HCT116 (cell line): ENCODE data around the gene ARHGAP23. TPM values are rescaled to one million over a fixed set of nuclear protein-coding genes. Genes with fewer than 3 reads are reported as not detected.

Experiments
- ATAC-seq: fragments of 200-7000 bp; cut with Tn5 transposase; 2 replicates; pipeline ENCODE4 v1.9.1; 2020; ENCODE audit warnings: mild to moderate bottlenecking, moderate library complexity
- BruUV-seq: library from RNA; stranded (reverse); fragments of 400-500 nt; replicated peaks from 2 replicates; lab custom pipeline; 2021; lab: Mats Ljungman, UMichigan
- CTCF ChIA-PET: fragments of 300-600 bp; sonication (Branson Sonifier 250); formaldehyde crosslinking; loops from one replicate; lab custom pipeline; 2021; ENCODE audit warnings: antibody characterized with exemption; lab: Charles Lee
- POLR2A ChIA-PET: fragments of 300-600, 350-600 bp; sonication (Branson Sonifier 250); formaldehyde crosslinking; loops from one replicate; lab custom pipeline; 2021; ENCODE audit warnings: antibody characterized with exemption; lab: Charles Lee
- RAD21 ChIA-PET, 2 experiments: fragments of 300-600 bp; sonication (Branson Sonifier 250); formaldehyde crosslinking; loops; one replicate each; lab custom pipeline; 2023; ENCODE audit warnings: low total read pairs in 2 of 2; ENCODE audit not compliant: uncharacterized antibody in 2 of 2, unreplicated experiment in 2 of 2, low non-redundant PET in 1 of 2; lab: Charles Lee
- DNase-seq: peaks from one replicate; pipeline ENCODE4 v3.0.0-alpha.2; 2010; ENCODE audit warnings: low read depth, low spot score
- H2AFZ ChIP-seq: fragments of 200-600 bp; shearing (Covaris generic), sonication (generic); 2 replicates; pipeline ENCODE4 v1.6.1; 2017; ENCODE audit warnings: low read depth, mixed run types, mixed read lengths, antibody characterized with exemption, low read length; ENCODE audit not compliant: poor library complexity, severe bottlenecking
- H3K27ac ChIP-seq: 2 replicates; pipeline ENCODE4 v1.5.1; 2012; ENCODE audit warnings: low read depth, low read length
- H3K27me3 ChIP-seq: fragments of 200-600 bp; sonication (generic); 2 replicates; pipeline ENCODE4 v1.6.1; 2016; ENCODE audit warnings: mixed run types, low read length, mixed read lengths; ENCODE audit not compliant: insufficient read depth
- H3K36me3 ChIP-seq, 2 experiments: fragments of 200-500 bp in 1 of 2; fragments of 200-600 bp in 1 of 2; sonication (Bioruptor generic) in 1 of 2; sonication (generic) in 1 of 2; 2 replicates each; pipeline versions ENCODE4 v1.5.1 to v1.6.1; 2014 to 2016; ENCODE audit warnings: low read length in 2 of 2, inconsistent platforms in 1 of 2, mixed read lengths in 1 of 2, mixed run types in 1 of 2; ENCODE audit not compliant: insufficient read depth in 2 of 2, control insufficient read depth in 1 of 2
- H3K4me1 ChIP-seq, 2 experiments: fragments of 200-600 bp in 1 of 2; sonication (generic) in 1 of 2; 2 replicates each; pipeline versions ENCODE4 v1.5.1 to v1.6.1; 2012 to 2017; ENCODE audit warnings: low read length in 2 of 2, inconsistent platforms in 1 of 2, mild to moderate bottlenecking in 1 of 2, mixed read lengths in 1 of 2, mixed run types in 1 of 2, moderate library complexity in 1 of 2; ENCODE audit not compliant: insufficient read depth in 2 of 2, control insufficient read depth in 1 of 2
- H3K4me2 ChIP-seq: fragments of 200-600 bp; sonication (generic); 2 replicates; pipeline ENCODE4 v1.6.1; 2017; ENCODE audit warnings: mixed run types, low read length, mixed read lengths
- H3K4me3 ChIP-seq, 2 experiments: fragments of 200-600 bp in 1 of 2; sonication (generic) in 1 of 2; replicated peaks in 1 of 2; 2 replicates each; pipeline ENCODE4 v1.5.1; 2011 to 2016; ENCODE audit warnings: low read length in 2 of 2, control low read depth in 1 of 2, low read depth in 1 of 2, mild to moderate bottlenecking in 1 of 2, mixed read lengths in 1 of 2, mixed run types in 1 of 2
- H3K79me2 ChIP-seq: fragments of 200-600 bp; sonication (generic); 2 replicates; pipeline ENCODE4 v1.6.1; 2017; ENCODE audit warnings: mild to moderate bottlenecking, mixed run types, low read length, moderate library complexity, mixed read lengths; ENCODE audit not compliant: insufficient read depth
- H3K9ac ChIP-seq: fragments of 200-600 bp; sonication (generic); 2 replicates; pipeline ENCODE4 v1.6.1; 2016; ENCODE audit warnings: low read length, mixed read lengths
- H3K9me2 ChIP-seq: fragments of 200-600 bp; sonication (generic), shearing (Covaris generic); 2 replicates; pipeline ENCODE4 v1.6.1; 2017; ENCODE audit warnings: mixed run types, mild to moderate bottlenecking, moderate library complexity; ENCODE audit not compliant: insufficient read depth
- H3K9me3 ChIP-seq, 2 experiments: fragments of 200-500 bp in 1 of 2; fragments of 200-600 bp in 1 of 2; sonication (Bioruptor generic) in 1 of 2; sonication (generic) in 1 of 2; 2 replicates each; pipeline ENCODE4 v1.6.1; 2014 to 2017; ENCODE audit warnings: low read length in 2 of 2, mixed read lengths in 2 of 2, inconsistent platforms in 1 of 2, low read depth in 1 of 2, mild to moderate bottlenecking in 1 of 2, mixed run types in 1 of 2, moderate library complexity in 1 of 2; ENCODE audit not compliant: control insufficient read depth in 1 of 2, insufficient read depth in 1 of 2
- H4K20me1 ChIP-seq: fragments of 200-600 bp; sonication (generic), shearing (Covaris generic); 2 replicates; pipeline ENCODE4 v1.6.1; 2017; ENCODE audit warnings: mixed run types, mild to moderate bottlenecking, moderate library complexity; ENCODE audit not compliant: insufficient read depth
- CBX3 ChIP-seq: IDR thresholded peaks from 2 replicates; pipeline ENCODE4 v1.6.1; 2012; ENCODE audit warnings: low read depth
- ELF1 ChIP-seq: IDR thresholded peaks from 2 replicates; pipeline ENCODE4 v1.6.1; 2012; ENCODE audit warnings: low read depth, borderline replicate concordance
- JUND ChIP-seq: IDR thresholded peaks from 2 replicates; pipeline ENCODE4 v1.6.1; 2012
- POLR2AphosphoS5 ChIP-seq: IDR thresholded peaks from 2 replicates; pipeline ENCODE4 v1.6.1; 2011; ENCODE audit warnings: mild to moderate bottlenecking, low read depth, low read length, moderate library complexity
- YY1 ChIP-seq: IDR thresholded peaks from 2 replicates; pipeline ENCODE4 v1.6.1; 2011; ENCODE audit warnings: low read length, low read depth, moderate library complexity, mild to moderate bottlenecking; ENCODE audit not compliant: insufficient replicate concordance; ENCODE audit errors: extremely low read depth
- ZNF274 ChIP-seq: fragments of 200-500 bp; sonication (Bioruptor generic); IDR thresholded peaks from 2 replicates; pipeline ENCODE4 v1.6.1; 2014; ENCODE audit warnings: mild to moderate bottlenecking, low read depth, low read length, inconsistent platforms
- intact Hi-C: fragments of 100-400 bp; cut with micrococcal nuclease; formaldehyde crosslinking; loops from 2 replicates; pipeline ENCODE4 v1.10.0; 2022
- total RNA-seq: library from RNA; stranded (reverse); gene quantifications from one replicate; pipeline ENCODE4 v1.2.1, GENCODE V29; 2021; ENCODE audit not compliant: unreplicated experiment
- TF ChIP-seq, protein P1 (sequence below): IDR thresholded peaks from 2 replicates; pipeline ENCODE4 v1.6.1; 2012

The ARHGAP23 gene
- total RNA-seq, 1 experiment from 2014 or later = 41.0 TPM

DNA sequence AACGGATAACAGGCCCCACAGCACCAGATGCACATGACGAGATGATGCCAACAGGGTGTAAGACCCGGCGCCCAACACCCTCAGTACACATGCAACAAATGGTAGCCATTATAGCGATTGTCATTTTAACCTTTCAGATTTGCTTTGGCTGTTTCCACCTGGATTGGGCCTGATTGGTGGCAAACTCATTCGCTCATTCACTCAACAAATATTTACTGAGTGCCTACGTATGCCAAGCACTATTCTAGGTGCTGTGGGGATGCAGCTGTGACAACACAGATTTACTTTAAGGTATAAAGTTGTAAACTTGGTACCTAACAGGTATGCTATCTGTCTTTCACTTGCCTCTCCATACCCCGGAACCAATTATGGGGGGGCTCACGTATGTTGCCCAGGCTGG lies 110.6 kb downstream of the ARHGAP23 start:
- H2AFZ ChIP-seq = no peak overlapping the region
- no peaks in the 10 kb centered on the region for H3K27me3 ChIP-seq
- TF ChIP-seq CBX3 (no peak), ZNF274 (no peak)
- H3K9me3 ChIP-seq = no peaks in the 10 kb centered on the region
- ATAC-seq (no peak), DNase-seq (no peak)
- no TSS peak for BruUV-seq
- no peaks in the 10 kb centered on the region for H3K9me2 ChIP-seq
- H3K4me2 ChIP-seq = no peak overlapping the region
- CTCF ChIA-PET = interaction anchor here (2.5 kb wide), 1 partner anchor 20 kb away, joined by 26 read pairs; no protein-coding TSS in a partner anchor
- intact Hi-C loops = no loop called here
- RAD21 ChIA-PET = no interaction called here
- H3K79me2 ChIP-seq = no peaks in the 10 kb centered on the region
- POLR2A ChIA-PET = no interaction called here
- no peaks in the 10 kb centered on the region for H4K20me1 ChIP-seq
- H3K36me3 ChIP-seq = no peaks in the 10 kb centered on the region
- no peaks in the 10 kb centered on the region for H3K4me1 ChIP-seq
- H3K27ac ChIP-seq = no peak overlapping the region
- no peak overlapping the region for H3K9ac ChIP-seq
- no peak overlapping the region for H3K4me3 ChIP-seq

DNA sequence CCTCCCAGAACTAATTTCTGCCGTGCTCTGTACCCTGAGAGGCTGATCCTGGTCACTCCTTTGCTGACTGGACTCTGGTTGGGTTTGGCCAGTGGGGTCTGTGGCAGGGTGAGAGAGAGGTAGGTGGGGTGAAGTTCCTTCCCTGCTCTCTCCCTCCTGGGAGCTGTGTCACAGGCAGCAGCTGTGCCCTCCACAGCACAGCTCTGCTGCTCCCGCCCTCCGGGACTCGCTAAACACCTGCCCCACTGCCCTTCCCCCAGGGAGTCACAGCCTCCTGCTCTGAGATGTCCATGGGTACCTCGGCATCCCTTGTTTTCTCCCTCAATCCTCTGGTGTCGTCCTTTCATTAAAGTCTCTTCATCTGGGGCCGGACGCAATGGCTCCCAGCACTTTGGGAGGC lies 111.1 kb downstream of the ARHGAP23 start:
- TF ChIP-seq YY1 (no peak), ELF1 (no peak), JUND (no peak), POLR2AphosphoS5 (no peak)
- TF ChIP-seq, protein P1, sequence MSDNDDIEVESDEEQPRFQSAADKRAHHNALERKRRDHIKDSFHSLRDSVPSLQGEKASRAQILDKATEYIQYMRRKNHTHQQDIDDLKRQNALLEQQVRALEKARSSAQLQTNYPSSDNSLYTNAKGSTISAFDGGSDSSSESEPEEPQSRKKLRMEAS = no peak
- TF ChIP-seq, all 23 proteins: peak for 0
- H2AFZ ChIP-seq = no peak overlapping the region
- no peaks in the 10 kb centered on the region for H4K20me1 ChIP-seq
- no TSS peak for BruUV-seq
- ChIA-PET CTCF (no interaction called here), RAD21 (no interaction called here), POLR2A (no interaction called here)
- no peak overlapping the region for H3K4me3 ChIP-seq
- no peak for DNase-seq
- no peak overlapping the region for H3K27ac ChIP-seq
- H3K36me3 ChIP-seq = no peaks in the 10 kb centered on the region
- no peaks in the 10 kb centered on the region for H3K9me3 ChIP-seq
- no peak overlapping the region for H3K4me2 ChIP-seq
- ATAC-seq = no peak
- no peaks in the 10 kb centered on the region for H3K79me2 ChIP-seq
- no peak overlapping the region for H3K9ac ChIP-seq
- intact Hi-C loops = no loop called here
- no peaks in the 10 kb centered on the region for H3K9me2 ChIP-seq
- H3K27me3 ChIP-seq = no peaks in the 10 kb centered on the region
- no peaks in the 10 kb centered on the region for H3K4me1 ChIP-seq
